Esophagus muscularis mucosa (tissue), 4 donors: Measurements from ENCODE around the gene TNRC6C. TPM values are rescaled to one million over a fixed set of nuclear protein-coding genes. Genes with fewer than 3 reads are reported as not detected.

Source experiments
- DNase-seq: peaks from one replicate; pipeline ENCODE4 v3.0.0-alpha.2; 2017; ENCODE audit errors: extremely low spot score
- H3K27ac ChIP-seq, 4 donors: fragments of 200-600 bp; sonication (generic); replicated peaks in 1 of 4; 1 replicate in 3 of 4; 2 replicates in 1 of 4; pipeline ENCODE4 v1.5.1; 2016 to 2019; ENCODE audit warnings: mild to moderate bottlenecking in 1 of 4
- H3K27me3 ChIP-seq, 4 donors: fragments of 200-600 bp; sonication (generic); one replicate each; pipeline versions ENCODE4 v1.5.1 to v1.6.0; 2016 to 2019
- H3K36me3 ChIP-seq, 4 donors: fragments of 200-600 bp; sonication (generic); one replicate each; pipeline ENCODE4 v1.5.1; 2016 to 2019
- H3K4me1 ChIP-seq, 4 donors: fragments of 200-600 bp; sonication (generic); one replicate each; pipeline ENCODE4 v1.5.1; 2016 to 2019
- H3K4me3 ChIP-seq, 4 donors: fragments of 200-600 bp; sonication (generic); 1 replicate in 2 of 4; 2 replicates in 2 of 4; pipeline ENCODE4 v1.5.1; 2016 to 2019; ENCODE audit warnings: mild to moderate bottlenecking in 4 of 4, moderate library complexity in 1 of 4
- H3K9me3 ChIP-seq, 4 donors: fragments of 200-600 bp; sonication (generic); 1 replicate in 3 of 4; 2 replicates in 1 of 4; pipeline ENCODE4 v1.5.1; 2016 to 2019
- CTCF ChIP-seq, 3 experiments: fragments of 200-600 bp in 2 of 3; fragments of 450-650 bp in 1 of 3; sonication (generic) in 2 of 3; IDR thresholded peaks; one replicate each; pipeline ENCODE4 v1.5.1; 2017 to 2019; ENCODE audit warnings: antibody characterized with exemption in 3 of 3, mild to moderate bottlenecking in 2 of 3, moderate library complexity in 1 of 3
- EP300 ChIP-seq: sonication (generic); formaldehyde crosslinking; IDR thresholded peaks from one replicate; pipeline ENCODE4 v1.6.1; 2017; ENCODE audit warnings: antibody characterized with exemption
- POLR2A ChIP-seq: fragments of 450-650 bp; IDR thresholded peaks from one replicate; pipeline ENCODE4 v1.6.1; 2017; ENCODE audit warnings: antibody characterized with exemption, moderate library complexity, mild to moderate bottlenecking, low read depth
- POLR2AphosphoS5 ChIP-seq, 2 donors: sonication (generic); formaldehyde crosslinking; IDR thresholded peaks; one replicate each; pipeline ENCODE4 v1.6.1; 2017; ENCODE audit warnings: antibody characterized with exemption in 2 of 2
- WGBS: methylation state at CpG from one replicate; pipeline ENCODE4 v1.1.5; 2018; 5-methylcytosine and 5-hydroxymethylcytosine counted together
- intact Hi-C: fragments of 100-400 bp; cut with DNase I; formaldehyde crosslinking; loops from one replicate; pipeline ENCODE4 v1.15.1; 2023
- total RNA-seq, 4 donors: library from RNA; depleted of rRNA; stranded (reverse); fragments of >200 nt; gene quantifications; one replicate each; pipeline versions ENCODE4 v1.1.0 to v1.2.1, GENCODE V29; 2016

TNRC6C gene
- total RNA-seq, 4 donors from 2014 or later = 21.4 to 31.6 (median 29.0) TPM

GRCh38 chr17:78095035-78095434 lies 136.5 kb downstream of the TNRC6C start:
- no peaks in the 10 kb centered on the region for H3K27me3 ChIP-seq
- DNase-seq = no peak
- WGBS = 86% methylated on average over 6 of the region's 6 CpGs
- H3K4me3 ChIP-seq = no peak overlapping the region
- H3K4me1 ChIP-seq = peaks cover 0 to under 1% (median 0%) of the 10 kb centered on the region in 4 donors
- TF ChIP-seq CTCF (IDR thresholded peaks at IDR 0.05) = no peak
- TF ChIP-seq EP300 = no peak
- no peak for TF ChIP-seq POLR2AphosphoS5 (IDR thresholded peaks at IDR 0.05)
- no peak for TF ChIP-seq POLR2A
- intact Hi-C loops = no loop called here
- H3K27ac ChIP-seq = no peak overlapping the region
- peaks cover 82 to 100% (median 99%) of the 10 kb centered on the region in 4 donors for H3K36me3 ChIP-seq
- H3K9me3 ChIP-seq = no peaks in the 10 kb centered on the region

GRCh38 chr17:78096093-78096492 lies 137.6 kb downstream of the TNRC6C start:
- Histone ChIP-seq H3K9me3 (no peaks in the 10 kb centered on the region), H3K36me3 (peaks cover 80 to 100% (median 98%) of the 10 kb centered on the region in 4 donors), H3K27ac (no peak overlapping the region), H3K4me1 (no peaks in the 10 kb centered on the region), H3K27me3 (no peaks in the 10 kb centered on the region), H3K4me3 (no peak overlapping the region)
- intact Hi-C loops = no loop called here
- TF ChIP-seq CTCF (IDR thresholded peaks at IDR 0.05) = no peak
- no peak for TF ChIP-seq POLR2A
- TF ChIP-seq POLR2AphosphoS5 (IDR thresholded peaks at IDR 0.05) = no peak
- no peak for TF ChIP-seq EP300
- no peak for DNase-seq
- 81% methylated on average over 9 of the region's 9 CpGs for WGBS

- Histone ChIP-seq H3K27me3 (no peaks in the 10 kb centered on the region), H3K27ac (no peak overlapping the region), H3K9me3 (no peaks in the 10 kb centered on the region), H3K36me3 (peaks cover 54 to 99% (median 88%) of the 10 kb centered on the region in 4 donors), H3K4me3 (no peak overlapping the region), H3K4me1 (peaks cover 0 to 14% (median 9%) of the 10 kb centered on the region in 4 donors)
- intact Hi-C loops = no loop called here
- DNase-seq = no peak
- TF ChIP-seq CTCF (IDR thresholded peaks at IDR 0.05) (no peak), POLR2A (no peak), POLR2AphosphoS5 (IDR thresholded peaks at IDR 0.05) (no peak), EP300 (no peak)
- WGBS = 76% methylated on average over 5 of the region's 5 CpGs
Measured at GRCh38 chr17:78101112-78101511, 142.6 kb downstream of the TNRC6C start.

- Histone ChIP-seq H3K4me3 (no peak overlapping the region), H3K36me3 (peaks cover 49 to 96% (median 84%) of the 10 kb centered on the region in 4 donors)
Measured at GRCh38 chr17:78101542-78101941, 143.0 kb downstream of the TNRC6C start.

More at GRCh38 chr17:78101542-78101941, 143.0 kb downstream of the TNRC6C start:
- Histone ChIP-seq H3K27me3 (no peaks in the 10 kb centered on the region), H3K4me1 (peaks cover 0 to 14% (median 9%) of the 10 kb centered on the region in 4 donors), H3K27ac (no peak overlapping the region), H3K9me3 (no peaks in the 10 kb centered on the region)
- TF ChIP-seq EP300 = no peak
- no peak for TF ChIP-seq CTCF (IDR thresholded peaks at IDR 0.05)
- TF ChIP-seq POLR2AphosphoS5 (IDR thresholded peaks at IDR 0.05) = no peak
- TF ChIP-seq POLR2A = no peak
- no peak for DNase-seq
- intact Hi-C loops = no loop called here
- 97% methylated on average over 10 of the region's 10 CpGs for WGBS
